Loucy (cell line): Measurements from ENCODE around the gene IGFBP5.

Experiments used
- CTCF ChIP-seq: fragments of 200-600 bp; sonication (generic); conservative IDR thresholded peaks from 2 replicates; pipeline ENCODE4 v1.5.1; 2014; ENCODE audit warnings: mild to moderate bottlenecking, antibody characterized with exemption, low read length
- EZH2phosphoT487 ChIP-seq: fragments of 200-600 bp; IDR thresholded peaks from 2 replicates; pipeline ENCODE4 v1.6.1; 2018; ENCODE audit warnings: antibody characterized with exemption, mild to moderate bottlenecking, moderate library complexity, borderline replicate concordance

- TF ChIP-seq CTCF (no peak), EZH2phosphoT487 (no peak)
Observed at GRCh38 chr2:216653093-216653799, 42.1 kb downstream of the IGFBP5 start.
